GM19395 (cell line): Measurements from ENCODE around the gene ARMH4.

Source experiments
- ATAC-seq: cut with Tn5 transposase; IDR thresholded peaks from one replicate; pipeline ENCODE4 v1.9.1; 2021; ENCODE audit warnings: mild to moderate bottlenecking, moderate library complexity; ENCODE audit not compliant: unreplicated experiment

ARMH4 gene, protein sequence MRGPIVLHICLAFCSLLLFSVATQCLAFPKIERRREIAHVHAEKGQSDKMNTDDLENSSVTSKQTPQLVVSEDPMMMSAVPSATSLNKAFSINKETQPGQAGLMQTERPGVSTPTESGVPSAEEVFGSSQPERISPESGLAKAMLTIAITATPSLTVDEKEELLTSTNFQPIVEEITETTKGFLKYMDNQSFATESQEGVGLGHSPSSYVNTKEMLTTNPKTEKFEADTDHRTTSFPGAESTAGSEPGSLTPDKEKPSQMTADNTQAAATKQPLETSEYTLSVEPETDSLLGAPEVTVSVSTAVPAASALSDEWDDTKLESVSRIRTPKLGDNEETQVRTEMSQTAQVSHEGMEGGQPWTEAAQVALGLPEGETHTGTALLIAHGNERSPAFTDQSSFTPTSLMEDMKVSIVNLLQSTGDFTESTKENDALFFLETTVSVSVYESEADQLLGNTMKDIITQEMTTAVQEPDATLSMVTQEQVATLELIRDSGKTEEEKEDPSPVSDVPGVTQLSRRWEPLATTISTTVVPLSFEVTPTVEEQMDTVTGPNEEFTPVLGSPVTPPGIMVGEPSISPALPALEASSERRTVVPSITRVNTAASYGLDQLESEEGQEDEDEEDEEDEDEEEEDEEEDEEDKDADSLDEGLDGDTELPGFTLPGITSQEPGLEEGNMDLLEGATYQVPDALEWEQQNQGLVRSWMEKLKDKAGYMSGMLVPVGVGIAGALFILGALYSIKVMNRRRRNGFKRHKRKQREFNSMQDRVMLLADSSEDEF

DNA sequence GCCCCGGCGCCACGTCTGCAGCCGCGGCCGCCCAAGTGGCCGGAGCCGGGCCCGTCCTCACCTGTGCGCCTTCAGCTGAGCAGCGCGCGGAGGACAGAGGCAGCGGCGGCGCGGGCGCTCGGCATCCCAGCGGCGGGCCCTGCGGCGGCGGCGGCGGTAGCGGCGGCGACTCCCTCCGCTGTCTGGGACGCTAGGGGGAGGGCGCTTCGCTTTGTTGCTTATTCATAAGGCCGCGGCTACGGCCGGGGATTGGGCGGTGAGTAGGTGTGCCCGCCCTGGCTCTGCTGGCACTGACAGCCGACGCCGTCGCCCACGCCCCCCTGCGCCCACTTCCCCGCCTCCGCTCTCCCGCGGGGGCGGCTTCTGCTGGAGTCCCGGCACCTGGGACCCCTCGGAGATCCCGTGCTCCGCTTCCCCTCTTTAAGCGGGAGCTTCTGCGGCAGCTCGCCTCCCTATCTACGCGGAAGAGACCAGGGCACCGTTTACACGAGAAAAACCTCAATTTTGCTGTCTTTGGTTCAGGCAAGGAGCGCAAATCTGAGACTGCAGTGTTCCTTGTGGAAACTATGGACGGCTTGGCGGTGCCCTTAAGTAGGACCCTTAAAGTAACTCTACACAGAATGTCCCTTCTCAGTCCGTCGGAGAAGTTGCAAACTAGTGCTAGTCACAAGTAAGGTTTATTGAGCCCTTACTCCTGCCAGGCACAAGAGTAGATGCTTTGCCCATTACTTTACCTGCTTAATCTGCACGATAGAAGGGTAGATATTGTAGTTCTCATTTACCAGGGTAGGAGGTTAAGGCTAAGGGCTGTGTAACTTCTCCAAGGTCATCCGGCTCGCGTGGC is at the start of gene ARMH4:
TSS of gene ARMH4 (minus strand) at position 200 of the 844 bp plus-strand sequence. CDS start 12,855 bp downstream, outside the sequence.
- peak; percentile 95 for ATAC-seq

DNA sequence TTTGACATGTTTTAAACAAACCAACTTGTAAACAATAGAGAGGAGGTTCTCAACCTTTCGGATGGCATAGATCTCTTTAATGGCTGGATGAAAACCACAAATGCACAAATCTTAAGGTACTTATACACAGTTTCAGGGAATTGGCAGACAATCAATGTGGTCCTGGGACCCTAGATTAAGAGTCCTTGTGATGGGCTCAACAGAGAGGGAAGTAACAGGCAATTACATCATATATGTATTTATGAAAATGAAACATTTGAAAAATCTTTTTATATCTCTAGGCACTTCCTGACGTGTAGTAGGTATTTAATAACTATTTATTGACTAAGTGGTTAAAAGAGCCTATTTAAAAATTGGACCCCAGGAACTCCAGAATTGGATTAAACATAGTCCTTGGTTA is 48.8 kb upstream of the ARMH4 start:
- no peak for ATAC-seq

DNA sequence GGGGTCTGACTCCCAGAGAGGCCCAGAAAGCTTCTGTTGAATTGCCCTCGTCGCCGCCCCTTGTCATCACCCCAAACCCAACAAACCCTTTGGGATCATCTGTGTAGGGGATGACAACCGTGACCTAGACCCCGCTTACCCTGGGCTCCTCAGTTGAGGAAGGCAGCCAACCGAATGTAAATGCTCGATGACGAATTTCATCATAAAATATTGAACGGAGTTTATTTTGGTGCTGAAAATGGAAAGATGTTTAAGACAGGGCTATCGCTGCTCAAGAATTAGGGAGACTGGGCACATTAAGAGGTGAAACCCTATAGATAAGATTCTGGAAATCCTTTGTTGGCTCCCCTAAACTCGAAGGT is 48.4 kb upstream of the ARMH4 start:
- ATAC-seq, result peak; percentile 18

DNA sequence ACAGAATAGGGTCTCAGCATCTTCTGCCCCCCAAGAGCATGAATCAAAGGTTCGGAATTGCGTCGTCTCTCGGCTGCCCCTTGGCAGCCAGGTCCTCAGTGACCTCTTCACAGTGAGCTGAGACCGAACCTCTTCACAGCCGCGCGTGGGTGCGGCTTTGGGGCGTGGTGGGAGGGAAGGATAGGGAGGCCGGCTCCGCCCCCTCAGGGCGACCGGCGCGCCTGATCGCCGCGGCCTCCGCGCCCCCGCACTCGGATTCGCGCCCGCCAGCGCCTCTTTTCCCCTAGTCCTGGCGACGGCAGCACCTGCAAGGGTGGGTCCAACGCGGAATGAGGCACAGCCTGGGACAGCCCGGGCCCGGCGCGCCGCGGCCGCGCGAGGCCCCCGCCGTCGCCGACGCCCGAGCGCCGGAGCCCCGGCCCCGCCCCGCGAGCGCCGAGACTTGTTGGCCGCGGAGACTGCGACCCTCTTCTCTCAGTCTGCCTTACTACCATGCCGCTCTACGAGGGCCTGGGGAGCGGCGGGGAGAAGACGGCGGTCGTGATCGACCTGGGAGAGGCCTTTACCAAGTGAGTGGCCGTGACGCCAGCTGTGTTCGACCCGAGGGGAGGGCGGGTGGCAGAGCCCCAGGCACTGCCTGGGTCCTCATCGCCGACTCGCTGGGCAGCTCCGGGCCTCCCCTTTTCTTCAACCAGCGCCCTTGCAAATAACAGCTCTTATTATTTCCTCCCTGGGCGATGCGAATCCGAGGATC is 47.9 kb upstream of the ARMH4 start, which contains the start of gene ACTR10:
TSS of gene ACTR10 (plus strand) at position 424 of the 754 bp plus-strand sequence. CDS start at position 493, 69 bp downstream.
- peak; percentile 93 for ATAC-seq

DNA sequence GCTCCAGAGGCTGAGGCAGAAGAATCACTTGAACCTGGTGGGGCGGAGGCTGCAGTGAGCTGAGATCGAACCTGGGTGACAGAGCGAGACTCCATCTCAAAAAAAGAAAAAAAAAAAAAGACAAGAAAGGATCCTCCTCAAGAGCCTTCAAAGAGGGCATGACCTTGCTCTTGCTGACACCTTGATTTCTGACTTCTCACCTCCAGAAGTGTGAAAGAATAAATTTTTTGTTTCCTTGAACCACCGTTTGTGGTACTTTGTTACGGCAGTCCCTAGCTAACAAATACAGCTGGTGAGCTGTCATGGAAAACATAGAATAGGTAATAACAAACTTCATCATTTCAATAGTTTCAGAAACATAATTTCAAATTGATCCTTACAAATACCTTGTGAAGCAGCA is 46.1 kb upstream of the ARMH4 start:
- no peak for ATAC-seq

DNA sequence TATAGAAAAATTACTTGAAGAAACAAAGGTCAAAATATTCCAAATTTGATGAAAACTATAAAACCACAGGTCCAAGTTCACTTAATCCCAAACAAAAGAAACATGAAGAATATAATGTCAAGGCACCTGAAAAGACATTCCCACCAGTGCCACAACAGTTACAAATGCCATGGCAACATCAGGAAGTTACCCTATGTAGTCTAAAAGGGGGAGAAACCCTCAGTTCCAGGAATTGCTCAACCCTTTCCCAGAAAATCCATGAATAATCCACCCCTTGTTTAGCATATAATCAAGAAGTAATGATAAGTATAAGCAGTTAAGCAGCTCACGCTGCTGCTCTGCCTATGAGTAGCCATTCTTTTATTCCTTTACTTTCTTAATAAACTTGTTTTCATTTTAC is 44.2 kb upstream of the ARMH4 start:
- no peak for ATAC-seq

DNA sequence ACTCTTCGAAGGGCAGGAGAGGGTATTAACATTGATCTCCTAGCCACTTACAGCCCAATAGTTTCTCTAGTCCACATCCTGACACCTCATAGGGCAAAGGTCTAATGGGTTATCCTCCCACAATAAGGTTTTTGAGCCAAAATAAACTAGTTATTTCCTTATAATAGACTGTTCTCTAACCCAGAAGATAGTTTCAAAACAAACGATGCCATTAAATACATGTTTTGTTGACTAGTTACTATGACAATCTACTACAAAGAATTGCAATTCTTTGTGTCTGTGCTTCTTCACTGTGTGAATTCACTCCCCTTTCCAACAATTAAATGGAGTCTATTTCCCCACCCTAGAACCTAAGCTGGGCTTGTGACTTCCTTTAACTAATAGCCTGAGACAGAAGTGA is 41.5 kb upstream of the ARMH4 start:
- ATAC-seq, result no peak

DNA sequence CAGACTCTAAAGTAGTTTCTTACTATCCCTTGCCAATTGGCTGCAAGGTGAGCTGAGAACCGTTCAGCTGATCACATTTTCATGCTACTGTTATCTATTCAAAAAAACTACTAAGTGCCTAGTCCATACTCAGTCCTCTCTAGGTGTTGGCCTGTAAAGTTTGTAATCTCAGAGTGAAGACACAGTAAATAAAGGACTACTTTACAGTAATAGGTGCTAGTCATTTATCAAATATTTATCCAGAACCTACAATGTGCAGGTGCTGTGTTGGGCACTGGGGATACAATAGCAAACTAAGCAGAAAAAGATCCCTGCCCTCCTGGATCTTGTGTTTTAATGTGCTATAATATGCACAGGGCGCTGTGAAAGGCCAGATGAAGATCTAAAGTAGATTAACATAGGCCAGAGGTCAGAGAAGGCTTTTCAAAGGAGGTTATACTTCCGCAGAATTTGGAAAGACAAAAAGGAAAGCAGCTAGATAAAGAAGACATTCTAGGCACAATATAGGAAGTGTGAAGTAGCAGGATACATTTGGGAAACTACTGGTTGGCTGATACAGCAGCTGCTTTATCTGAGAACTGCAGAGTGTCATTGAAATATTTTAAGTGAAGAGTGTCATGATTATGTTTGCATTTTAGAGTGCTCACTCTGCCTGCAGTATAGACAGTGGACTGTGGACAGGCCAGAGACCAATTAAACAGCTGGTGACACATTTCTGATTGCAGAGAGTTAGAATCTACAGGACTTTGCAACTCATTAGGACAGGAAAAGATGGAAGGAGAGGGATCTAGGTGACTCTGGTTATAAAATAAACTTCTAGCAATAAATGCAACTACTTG is 40.0 kb upstream of the ARMH4 start:
- no peak for ATAC-seq

DNA sequence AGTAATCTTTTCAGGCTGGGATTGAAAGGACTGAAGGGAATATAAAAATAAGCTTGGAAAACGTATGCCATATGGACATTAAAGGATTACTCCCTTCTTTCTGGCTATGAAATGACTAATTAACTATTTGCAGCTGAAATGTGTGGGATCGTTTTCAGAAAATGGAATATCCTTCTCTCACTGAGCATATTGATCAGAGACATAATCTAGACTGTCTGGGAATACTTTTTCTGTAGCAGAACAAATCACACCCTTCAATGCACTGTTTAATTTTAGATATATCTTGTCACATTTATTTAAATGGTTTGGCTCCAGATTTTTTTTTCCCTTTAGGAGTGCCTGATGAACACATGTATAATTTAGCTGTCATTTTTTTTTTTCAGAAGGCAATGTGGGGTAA is 37.2 kb upstream of the ARMH4 start:
- ATAC-seq, result no peak

DNA sequence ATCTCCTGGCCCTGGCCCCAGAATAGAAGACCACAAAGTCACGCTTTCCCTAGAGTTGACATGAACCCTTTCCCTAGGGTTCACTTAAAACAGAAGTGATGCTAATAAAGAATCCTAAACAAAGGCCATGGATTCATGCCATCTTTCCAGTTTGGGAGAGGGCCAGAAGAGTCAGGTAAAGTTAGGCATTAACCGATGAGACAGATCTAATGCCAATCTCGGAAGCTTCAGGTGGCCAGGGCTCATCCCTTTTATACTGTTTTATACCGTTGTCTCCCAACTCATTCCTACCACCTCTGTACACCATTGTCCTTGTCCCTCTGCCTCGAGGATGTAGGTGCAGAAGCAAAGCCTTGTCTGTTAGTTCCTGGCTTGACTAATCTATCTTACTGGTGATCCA is 25.1 kb upstream of the ARMH4 start:
- ATAC-seq, result no peak

DNA sequence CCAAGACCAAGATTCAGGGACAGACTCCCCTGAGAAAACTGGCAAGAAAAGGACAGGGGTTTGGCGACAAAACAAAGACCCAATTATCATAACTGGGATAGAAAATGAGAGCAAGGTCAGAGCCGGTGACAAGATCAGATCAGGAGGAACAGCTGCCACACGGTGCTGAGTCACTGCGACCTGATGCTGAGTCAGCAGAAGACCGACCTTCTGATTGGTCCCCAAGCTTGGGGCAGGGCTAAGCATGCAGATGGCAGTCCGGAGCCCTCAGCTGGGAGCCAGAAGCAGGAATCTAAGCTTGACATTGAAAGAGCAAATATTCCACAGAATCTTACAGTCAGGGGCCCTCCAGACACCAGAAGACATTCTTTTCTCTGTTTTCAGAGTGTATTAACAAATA is 19.1 kb upstream of the ARMH4 start:
- ATAC-seq, result peak; percentile 76

DNA sequence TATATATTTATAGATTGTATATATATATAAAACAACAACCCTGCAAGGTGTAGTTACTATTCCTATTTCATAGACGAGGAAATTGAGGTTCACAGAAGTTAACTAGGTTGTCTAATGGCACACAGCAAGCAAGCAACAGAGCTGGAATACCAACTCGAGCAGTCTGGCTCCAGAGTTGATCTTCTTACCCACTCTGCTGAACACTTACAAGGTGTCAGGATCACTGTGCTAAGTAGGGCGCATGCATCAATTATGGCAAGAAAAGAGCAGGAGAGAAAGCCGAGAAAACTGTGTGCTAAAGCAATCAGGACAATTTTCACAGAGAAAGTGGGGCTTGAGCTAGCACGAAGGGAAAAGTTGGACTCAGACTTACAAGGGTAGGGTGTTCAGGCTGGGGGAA is 15.9 kb upstream of the ARMH4 start:
- ATAC-seq, result no peak

DNA sequence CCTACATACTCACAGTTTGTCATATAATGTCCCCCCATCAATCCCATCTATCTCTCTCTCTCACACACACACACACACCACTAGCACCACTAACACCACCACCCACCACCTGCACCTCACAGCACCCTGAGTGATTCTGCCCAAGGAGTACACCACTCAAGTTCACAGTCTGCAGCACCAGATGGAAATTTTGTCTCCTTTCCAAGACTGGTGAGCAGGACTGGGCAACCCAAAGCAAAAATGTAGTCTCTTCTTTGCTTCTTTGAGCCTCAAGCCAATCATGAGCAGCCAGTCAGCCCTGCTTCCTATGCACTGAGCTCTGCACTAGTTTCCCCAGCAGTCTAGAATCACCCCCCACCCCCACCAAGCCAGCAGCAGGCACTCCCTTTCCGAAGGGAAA is 15.0 kb upstream of the ARMH4 start:
- no peak for ATAC-seq

DNA sequence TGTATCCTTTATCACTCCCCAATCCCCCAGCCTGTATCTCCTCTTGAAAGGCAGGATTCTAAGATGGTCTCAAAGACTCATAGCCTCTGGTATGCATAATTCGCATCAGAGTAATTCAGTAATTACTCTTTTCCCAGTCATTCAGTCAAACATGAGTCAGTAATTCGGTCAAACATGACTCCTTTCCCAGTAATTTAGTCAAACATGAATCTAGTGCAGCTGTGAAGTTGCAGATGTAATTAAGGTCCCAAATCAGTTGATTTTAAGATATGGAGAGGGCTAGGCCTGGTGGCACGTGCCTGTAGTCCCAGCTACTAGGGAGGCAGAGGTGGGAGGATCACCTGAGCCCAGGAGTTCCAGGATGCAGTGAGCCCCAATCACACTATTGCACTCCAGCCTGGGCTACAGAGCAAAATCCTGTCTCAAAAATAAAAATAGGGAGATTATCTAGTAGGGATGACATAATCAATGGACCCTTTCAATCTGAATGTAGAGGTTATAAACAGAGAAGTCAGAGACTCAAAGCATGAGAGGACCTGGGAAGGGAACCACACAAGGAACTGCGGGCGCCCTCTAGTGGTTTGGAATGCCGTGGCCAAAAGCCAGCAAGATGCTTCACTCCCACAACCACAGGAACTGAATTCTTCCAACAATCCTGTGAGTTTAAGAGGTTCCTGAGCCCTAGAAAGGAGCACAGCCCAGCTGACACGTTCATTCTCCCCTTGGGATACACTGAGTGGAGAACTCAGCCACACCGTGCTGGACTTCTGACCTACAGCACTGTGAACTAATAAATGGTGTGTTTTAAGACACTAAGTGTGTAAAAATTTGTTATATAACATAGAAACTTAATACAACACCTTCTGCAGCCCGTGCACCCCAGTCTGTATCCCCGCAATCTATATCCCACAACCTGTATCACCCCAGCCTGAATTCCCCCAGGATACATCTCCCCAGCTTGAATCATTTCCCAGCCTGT is 14.3 kb upstream of the ARMH4 start:
- ATAC-seq, result peak; percentile 74

DNA sequence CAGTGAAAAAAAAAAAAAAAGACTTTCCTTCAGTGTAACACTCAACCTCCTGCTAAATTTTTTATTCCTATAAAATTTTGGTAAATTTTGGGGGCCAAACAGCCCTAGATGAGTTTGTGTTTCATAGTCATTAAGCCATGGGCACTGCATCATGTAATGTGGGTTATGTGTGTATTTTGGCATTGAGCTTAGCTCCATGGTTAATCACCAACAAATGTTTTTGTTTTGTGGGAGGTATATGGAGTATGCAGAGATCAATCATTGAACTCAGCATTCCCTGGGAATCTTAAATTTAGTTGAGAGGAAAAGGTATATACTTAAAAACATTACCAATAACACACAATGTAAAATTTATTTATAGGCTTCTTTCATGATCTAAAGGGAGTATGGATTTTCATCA is 8.5 kb upstream of the ARMH4 start:
- no peak for ATAC-seq

DNA sequence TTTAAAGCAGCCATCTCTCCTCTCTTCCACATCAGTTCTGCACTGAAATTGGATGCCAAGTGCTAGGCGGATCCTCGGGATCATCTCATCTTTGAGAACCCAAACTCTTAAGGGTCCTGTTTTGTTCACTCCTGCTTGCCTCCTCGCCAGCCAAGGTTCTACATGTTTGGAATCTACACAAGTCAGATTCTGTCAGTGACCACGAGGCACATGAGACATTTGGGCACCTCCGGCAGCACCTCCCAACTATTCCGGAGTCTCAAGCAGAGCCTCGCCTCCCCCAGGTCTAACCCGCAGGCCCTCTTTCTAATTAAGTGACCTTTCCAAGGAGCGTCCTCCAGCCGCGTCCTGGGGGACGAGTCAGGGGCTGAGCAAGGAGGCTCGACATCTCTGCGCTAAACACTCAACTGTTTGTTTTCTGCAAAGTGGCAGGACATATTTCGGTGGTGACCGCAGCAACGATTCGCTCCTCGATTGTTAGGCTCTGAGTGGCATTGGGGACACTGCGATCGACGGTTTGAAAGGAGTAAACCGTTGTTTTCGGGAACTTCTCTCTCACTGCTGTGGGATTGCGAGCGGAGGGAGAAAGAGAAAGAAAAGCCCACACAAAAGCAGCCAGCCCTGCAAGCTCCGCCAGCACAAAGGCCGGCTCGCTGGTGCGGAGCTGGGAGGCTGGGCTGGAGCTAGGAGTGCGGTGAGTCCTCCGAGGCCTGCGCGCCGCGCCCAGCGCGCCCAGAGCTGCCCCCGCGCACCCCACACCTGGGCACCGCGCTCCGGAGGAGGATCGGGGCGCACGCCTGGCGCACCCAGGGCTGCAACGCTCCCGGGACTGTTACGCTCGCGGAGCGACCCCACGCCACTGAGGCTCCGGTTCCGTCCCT is 640 bp downstream of the ARMH4 start:
- ATAC-seq, result peak; percentile 36

DNA sequence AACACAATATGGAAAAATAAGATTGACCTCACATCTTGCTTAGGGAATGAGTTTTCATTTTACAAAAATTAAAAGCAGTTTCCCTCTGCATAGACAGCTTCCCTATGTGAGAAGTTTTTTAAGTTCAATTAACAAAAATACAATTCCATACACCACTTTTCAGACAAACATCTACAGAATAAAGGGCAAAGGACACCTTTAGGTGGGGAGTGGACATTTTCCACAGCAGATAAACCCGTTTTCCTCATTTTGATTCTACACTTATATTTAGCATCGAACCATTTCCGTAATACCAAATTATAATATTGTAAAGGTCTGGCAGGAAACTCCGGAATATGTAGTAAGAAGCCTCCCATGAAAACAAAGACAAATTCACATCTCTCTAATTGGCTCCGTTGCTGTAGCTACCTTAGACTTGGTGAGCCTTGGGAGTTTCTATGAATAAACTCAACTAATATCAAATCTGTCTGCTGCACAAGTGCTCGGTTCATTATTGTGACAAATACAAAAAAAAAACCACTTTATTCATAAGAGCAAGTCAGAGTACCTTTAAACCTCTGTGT is 1.7 kb downstream of the ARMH4 start:
- ATAC-seq, result no peak
